HG02571 (cell line): ENCODE results near the gene MDM2.
"Not testable (repeated sequence)": the region's sequence is repeated elsewhere in the genome, so short reads cannot be mapped to it uniquely, and the experiment has no call there.

Experiments used
- ATAC-seq: cut with Tn5 transposase; IDR thresholded peaks from one replicate; pipeline ENCODE4 v1.9.1; 2021; ENCODE audit warnings: mild to moderate bottlenecking, moderate library complexity; ENCODE audit not compliant: unreplicated experiment

Gene MDM2

GRCh38 chr12:68844788-68845695 is 37.1 kb downstream of the MDM2 start:
- no peak for ATAC-seq

- ATAC-seq: no peak
Observed at GRCh38 chr12:68846811-68847210, 38.8 kb downstream of the MDM2 start.

- ATAC-seq: no peak
Observed at GRCh38 chr12:68850390-68850789, 42.4 kb downstream of the MDM2 start.

- no peak for ATAC-seq
Observed at GRCh38 chr12:68851592-68852306, 43.8 kb downstream of the MDM2 start.

GRCh38 chr12:68853396-68854077 is 45.6 kb downstream of the MDM2 start:
- ATAC-seq: no peak

GRCh38 chr12:68854078-68854468 is 46.1 kb downstream of the MDM2 start:
- no peak for ATAC-seq

GRCh38 chr12:68854554-68854953 is 46.6 kb downstream of the MDM2 start:
- no peak for ATAC-seq

- ATAC-seq: no peak
Observed at GRCh38 chr12:68855111-68855510, 47.1 kb downstream of the MDM2 start.

- no peak for ATAC-seq
Observed at GRCh38 chr12:68855771-68856170, 47.8 kb downstream of the MDM2 start.

- ATAC-seq: no peak
Observed at GRCh38 chr12:68856510-68856909, 48.5 kb downstream of the MDM2 start.

- ATAC-seq: no peak
Observed at GRCh38 chr12:68861890-68862289, 53.9 kb downstream of the MDM2 start.

- no peak for ATAC-seq
Observed at GRCh38 chr12:68863109-68863770, 55.3 kb downstream of the MDM2 start.

GRCh38 chr12:68863886-68864454 is 56.0 kb downstream of the MDM2 start:
- not testable (repeated sequence) for ATAC-seq

GRCh38 chr12:68864604-68865003 is 56.6 kb downstream of the MDM2 start:
- no peak for ATAC-seq

GRCh38 chr12:68865399-68866164 is 57.6 kb downstream of the MDM2 start:
- no peak for ATAC-seq

GRCh38 chr12:68866950-68867349 is 59.0 kb downstream of the MDM2 start:
- no peak for ATAC-seq

GRCh38 chr12:68867606-68868005 is 59.6 kb downstream of the MDM2 start:
- ATAC-seq: no peak

GRCh38 chr12:68868043-68868790 is 60.2 kb downstream of the MDM2 start:
- no peak for ATAC-seq

- no peak for ATAC-seq
Observed at GRCh38 chr12:68870011-68870410, 62.0 kb downstream of the MDM2 start.
